Measurements from ENCODE around the gene TSHZ1.
"Not testable (repeated sequence)": the region's sequence is repeated elsewhere in the genome, so short reads cannot be mapped to it uniquely, and the experiment has no call there.

The TSHZ1 gene

GRCh38 chr18:75183524-75183923 lies 27.1 kb upstream of the TSHZ1 start:
- no peak for DNase-seq

GRCh38 chr18:75183973-75184493 lies 26.6 kb upstream of the TSHZ1 start:
- no peak for DNase-seq

- no peak for DNase-seq
Measured at GRCh38 chr18:75185460-75185859, 25.1 kb upstream of the TSHZ1 start.

GRCh38 chr18:75187702-75188101 lies 22.9 kb upstream of the TSHZ1 start:
- not testable (repeated sequence) for DNase-seq

- DNase-seq: no peak
Measured at GRCh38 chr18:75189696-75190095, 20.9 kb upstream of the TSHZ1 start.

- DNase-seq: no peak
Measured at GRCh38 chr18:75192899-75193298, 17.7 kb upstream of the TSHZ1 start.

- DNase-seq: no peak
Measured at GRCh38 chr18:75198036-75198435, 12.6 kb upstream of the TSHZ1 start.

GRCh38 chr18:75199327-75199726 lies 11.3 kb upstream of the TSHZ1 start:
- no peak for DNase-seq

GRCh38 chr18:75200071-75200470 lies 10.5 kb upstream of the TSHZ1 start:
- no peak for DNase-seq

GRCh38 chr18:75200605-75201280 lies 9.9 kb upstream of the TSHZ1 start:
- DNase-seq: no peak

- DNase-seq: no peak
Measured at GRCh38 chr18:75201282-75202270, 9.0 kb upstream of the TSHZ1 start.

- DNase-seq: no peak
Measured at GRCh38 chr18:75202696-75203365, 7.8 kb upstream of the TSHZ1 start.

- no peak for DNase-seq
Measured at GRCh38 chr18:75203416-75204268, 7.0 kb upstream of the TSHZ1 start.

- DNase-seq: no peak
Measured at GRCh38 chr18:75204269-75204731, 6.3 kb upstream of the TSHZ1 start.

GRCh38 chr18:75204732-75205513 lies 5.7 kb upstream of the TSHZ1 start:
- DNase-seq: no peak

GRCh38 chr18:75205514-75206132 lies 5.0 kb upstream of the TSHZ1 start:
- no peak for DNase-seq

GRCh38 chr18:75206452-75207309 lies 3.9 kb upstream of the TSHZ1 start:
- DNase-seq: no peak

GRCh38 chr18:75207310-75208154 lies 3.1 kb upstream of the TSHZ1 start:
- DNase-seq: no peak

Data from activated CD4-positive, alpha-beta T cell treated with anti-CD3 and anti-CD28 coated beads for 1 hour (primary cell).